Kasumi-1 (cell line): Measurements from ENCODE around the gene GPER1.
"Not testable (repeated sequence)": the region's sequence is repeated elsewhere in the genome, so short reads cannot be mapped to it uniquely, and the experiment has no call there.

Source experiments
- DNase-seq, 2 experiments: peaks; one replicate each; lab custom pipeline; 2025; lab: John Stamatoyannopoulos, UW

The GPER1 gene

GRCh38 chr7:1070544-1071011 lies 17.3 kb upstream of the GPER1 start:
- DNase-seq = no peak

- no peak for DNase-seq
Observed at GRCh38 chr7:1071731-1072254, 16.1 kb upstream of the GPER1 start.

- DNase-seq = no peak
Observed at GRCh38 chr7:1073142-1073977, 14.6 kb upstream of the GPER1 start.

GRCh38 chr7:1074018-1074417 lies 13.9 kb upstream of the GPER1 start:
- not testable (repeated sequence) for DNase-seq

- DNase-seq = no peak
Observed at GRCh38 chr7:1074593-1075431, 13.1 kb upstream of the GPER1 start.

- no peak for DNase-seq
Observed at GRCh38 chr7:1076184-1077072, 11.5 kb upstream of the GPER1 start.

- DNase-seq = no peak
Observed at GRCh38 chr7:1078519-1078918, 9.4 kb upstream of the GPER1 start.

- DNase-seq = no peak
Observed at GRCh38 chr7:1078985-1079384, 8.9 kb upstream of the GPER1 start.

- DNase-seq = no peak
Observed at GRCh38 chr7:1079546-1079945, 8.4 kb upstream of the GPER1 start.

GRCh38 chr7:1080252-1080920 lies 7.5 kb upstream of the GPER1 start:
- no peak for DNase-seq

- DNase-seq = no peak
Observed at GRCh38 chr7:1080921-1081255, 7.0 kb upstream of the GPER1 start.

- no peak for DNase-seq
Observed at GRCh38 chr7:1081336-1081735, 6.6 kb upstream of the GPER1 start.

- no peak for DNase-seq
Observed at GRCh38 chr7:1081931-1082401, 5.9 kb upstream of the GPER1 start.

- DNase-seq = no peak
Observed at GRCh38 chr7:1083729-1084657, 3.9 kb upstream of the GPER1 start.

- DNase-seq = no peak
Observed at GRCh38 chr7:1085266-1085665, 2.6 kb upstream of the GPER1 start.

GRCh38 chr7:1085910-1086421 lies 1.9 kb upstream of the GPER1 start:
- DNase-seq = no peak

GRCh38 chr7:1086588-1087464 lies 1.1 kb upstream of the GPER1 start:
- peak; percentile 16 to 34 for DNase-seq

- DNase-seq = no peak
Observed at GRCh38 chr7:1087465-1087814, 473 bp upstream of the GPER1 start.

GRCh38 chr7:1090236-1090635 lies 2.3 kb downstream of the GPER1 start:
- DNase-seq = no peak
